ENCODE results near the gene COL5A1.

- TF ChIP-seq CTCF (IDR thresholded peaks at IDR 0.05) (no peak), POLR2A (IDR thresholded peaks at IDR 0.05) (no peak)
These were observed 243.5 kb downstream of the COL5A1 start for GRCh38 chr9:134885001-134885678.

All from upper lobe of left lung (tissue), 4 donors.